K562 (cell line): ENCODE data around the gene MRPL57. TPM values are rescaled to one million over a fixed set of nuclear protein-coding genes. Genes with fewer than 3 reads are reported as not detected.

Experiments
- E2F6 ChIP-seq, 2 experiments: IDR thresholded peaks; 2 replicates each; pipeline ENCODE4 v1.6.1; 2011; ENCODE audit warnings: borderline replicate concordance in 1 of 2, control low read depth in 1 of 2, low read depth in 1 of 2, low read length in 1 of 2, mild to moderate bottlenecking in 1 of 2, mixed read lengths in 1 of 2, moderate library complexity in 1 of 2; ENCODE audit not compliant: insufficient read depth in 1 of 2, insufficient read length in 1 of 2, poor library complexity in 1 of 2, severe bottlenecking in 1 of 2; ENCODE audit errors: extremely low read depth in 1 of 2
- PATZ1 ChIP-seq: fragments of 250-450 bp; sonication (Bioruptor Pico); IDR thresholded peaks from 2 replicates; pipeline ENCODE4 v1.5.0; 2020; ENCODE audit warnings: mild to moderate bottlenecking, borderline replicate concordance
- SMARCA4 ChIP-seq: fragments of 450-650 bp; IDR thresholded peaks from 2 replicates; pipeline ENCODE4 v1.6.1; 2016
- SMARCE1 ChIP-seq: fragments of 450-650 bp; IDR thresholded peaks from 2 replicates; pipeline ENCODE4 v1.7.1; 2016; ENCODE audit warnings: mild to moderate bottlenecking
- TCF7 ChIP-seq: sonication (generic); IDR thresholded peaks from 2 replicates; pipeline ENCODE4 v1.6.1; 2016; ENCODE audit warnings: antibody characterized with exemption, borderline replicate concordance
- ZNF609 ChIP-seq: sonication (generic); formaldehyde crosslinking; IDR thresholded peaks from 2 replicates; pipeline ENCODE4 v1.8.1; 2023; ENCODE audit warnings: missing genetic modification reagents, mild to moderate bottlenecking, borderline replicate concordance
- polyA plus RNA-seq, 8 experiments: library from polyadenylated mRNA; depleted of rRNA in 4 of 8; stranded (reverse) in 5 of 8; unstranded in 3 of 8; fragments of >200 nt; fragmentation: Nextera tagmentation in 2 of 8; fragmentation: Illumina TruSeq in 1 of 8; extraction: Ambion mirVana in 2 of 8; extraction: Trizol in 1 of 8; gene quantifications; 2 replicates each; pipeline versions ENCODE4 v1.2.1 to v1.2.3, GENCODE V29; 2011 to 2014; ENCODE audit warnings: inconsistent platforms in 1 of 8, missing spikeins in 1 of 8
- total RNA-seq, 7 experiments: library from RNA; depleted of rRNA in 6 of 7; stranded (reverse); fragments of >200 nt in 6 of 7; fragmentation: Illumina TruSeq in 2 of 7; extraction: Trizol in 2 of 7; gene quantifications; 2 replicates each; pipeline versions ENCODE4 v1.2.1 to v1.2.3, GENCODE V29; 2011 to 2021; ENCODE audit warnings: low replicate concordance in 1 of 7
- TF ChIP-seq, protein P1 (sequence below): fragments of 450-650 bp; formaldehyde crosslinking; conservative IDR thresholded peaks from 2 replicates; pipeline ENCODE4 v1.4.0; 2022; ENCODE audit warnings: mild to moderate bottlenecking, missing genetic modification characterization

MRPL57 gene
- total and polyA plus RNA-seq, 9 of the 15 experiments (the other 6 are each of a cell fraction or from before 2014, with no cell fraction given), result 6.5 to 40.4 (median 15.7) TPM

DNA sequence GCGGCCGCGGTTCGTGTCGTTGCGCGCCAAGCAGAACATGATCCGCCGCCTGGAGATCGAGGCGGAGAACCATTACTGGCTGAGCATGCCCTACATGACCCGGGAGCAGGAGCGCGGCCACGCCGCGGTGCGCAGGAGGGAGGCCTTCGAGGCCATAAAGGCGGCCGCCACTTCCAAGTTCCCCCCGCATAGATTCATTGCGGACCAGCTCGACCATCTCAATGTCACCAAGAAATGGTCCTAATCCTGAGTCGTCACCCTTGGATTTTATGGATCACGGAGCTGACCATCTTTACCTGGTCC is 475 bp downstream of the MRPL57 start (continued):
- no peak for TF ChIP-seq ZNF609 (CRISPR knock-in tag)
- no peak for TF ChIP-seq PATZ1 (CRISPR knock-in tag)
- no peak for TF ChIP-seq TCF7
- 0 out of 2 replicates have a peak, but pooled peaks have one; percentile 18 for TF ChIP-seq SMARCA4
- TF ChIP-seq, protein P1, sequence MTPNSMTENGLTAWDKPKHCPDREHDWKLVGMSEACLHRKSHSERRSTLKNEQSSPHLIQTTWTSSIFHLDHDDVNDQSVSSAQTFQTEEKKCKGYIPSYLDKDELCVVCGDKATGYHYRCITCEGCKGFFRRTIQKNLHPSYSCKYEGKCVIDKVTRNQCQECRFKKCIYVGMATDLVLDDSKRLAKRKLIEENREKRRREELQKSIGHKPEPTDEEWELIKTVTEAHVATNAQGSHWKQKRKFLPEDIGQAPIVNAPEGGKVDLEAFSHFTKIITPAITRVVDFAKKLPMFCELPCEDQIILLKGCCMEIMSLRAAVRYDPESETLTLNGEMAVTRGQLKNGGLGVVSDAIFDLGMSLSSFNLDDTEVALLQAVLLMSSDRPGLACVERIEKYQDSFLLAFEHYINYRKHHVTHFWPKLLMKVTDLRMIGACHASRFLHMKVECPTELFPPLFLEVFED (CRISPR knock-in tag), result no peak
- TF ChIP-seq E2F6 (IDR thresholded peaks at IDR 0.05; ENCODE audit: borderline replicate concordance in 1 of 2, extremely low read depth in 1 of 2, insufficient read depth in 1 of 2, insufficient read length in 1 of 2, low read depth in 1 of 2, low read length in 1 of 2, poor library complexity in 1 of 2, severe bottlenecking in 1 of 2), result peak; percentile 72 to 89
- TF ChIP-seq SMARCE1, result 0 out of 2 replicates have a peak, but pooled peaks have one; percentile 18
